ENCODE measurements around the gene CRNKL1.
"Not testable (repeated sequence)": the region's sequence is repeated elsewhere in the genome, so short reads cannot be mapped to it uniquely, and the experiment has no call there.

CRNKL1 gene

DNA sequence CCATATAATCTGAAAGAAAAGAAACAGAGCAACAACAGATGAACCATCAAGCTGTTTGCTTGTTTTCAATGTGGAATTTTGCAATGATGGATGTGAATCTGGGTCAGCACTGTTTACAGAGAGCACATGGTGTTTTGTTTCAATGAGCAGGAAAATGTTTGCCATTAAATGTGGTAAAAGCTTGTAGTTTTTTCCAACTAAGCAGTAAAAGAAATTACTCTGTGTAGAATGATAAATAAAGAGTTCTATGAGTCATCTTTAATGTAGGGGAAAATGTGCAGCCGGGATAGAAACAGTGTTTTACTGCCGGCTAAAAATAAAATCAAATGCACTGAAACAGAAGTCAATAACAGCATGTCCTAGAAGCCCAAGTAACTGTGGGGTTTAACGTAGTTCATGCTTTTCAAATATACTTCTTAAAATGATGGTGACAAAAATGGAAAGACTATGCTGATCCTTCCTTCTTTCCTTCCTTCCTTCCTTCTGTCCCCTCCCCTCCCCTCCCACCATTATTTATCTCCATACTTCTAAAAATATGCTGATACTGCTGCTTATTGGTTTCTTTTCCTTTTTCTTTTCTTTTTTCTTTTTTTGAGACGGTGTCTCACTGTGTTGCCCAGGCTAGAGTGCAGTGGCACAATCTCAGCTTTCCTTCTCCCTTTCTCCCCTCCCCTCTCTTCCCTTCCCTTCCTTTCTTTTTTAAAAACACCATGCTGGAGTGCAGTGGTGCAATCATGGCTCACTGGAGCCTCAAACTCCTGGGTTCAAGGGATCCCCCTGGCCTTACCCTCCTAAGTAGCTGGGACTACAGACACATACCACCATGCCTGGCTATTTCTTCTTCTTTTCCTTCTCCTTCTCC, 41.4 kb downstream of the CRNKL1 start:
- no peak for DNase-seq (ENCODE audit: low read depth in 2 of 2)

DNA sequence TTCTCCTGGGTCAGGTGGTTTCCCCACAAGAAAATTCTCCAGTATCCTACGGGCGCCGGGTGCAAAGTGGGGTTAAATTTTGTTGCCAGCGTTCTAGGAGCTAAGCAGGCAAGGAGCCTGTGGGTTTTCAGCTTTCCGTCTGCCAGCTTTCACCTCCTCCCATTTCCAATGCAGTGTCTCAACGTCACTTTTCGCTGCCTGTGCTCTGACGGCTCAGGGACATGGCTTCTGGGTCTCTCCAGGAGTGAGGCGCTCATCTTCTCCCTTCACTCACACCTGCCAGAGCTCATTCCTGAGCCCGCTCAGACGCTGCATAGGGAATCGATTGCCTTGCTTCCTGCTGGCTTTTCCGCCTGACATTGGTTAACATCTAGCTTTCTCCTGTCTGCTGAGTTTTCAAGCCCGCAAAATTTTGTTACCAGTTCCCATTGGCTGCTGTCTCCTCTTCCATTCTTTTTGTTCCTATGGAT, 42.4 kb downstream of the CRNKL1 start:
- no peak for DNase-seq (ENCODE audit: low read depth in 2 of 2)

DNA sequence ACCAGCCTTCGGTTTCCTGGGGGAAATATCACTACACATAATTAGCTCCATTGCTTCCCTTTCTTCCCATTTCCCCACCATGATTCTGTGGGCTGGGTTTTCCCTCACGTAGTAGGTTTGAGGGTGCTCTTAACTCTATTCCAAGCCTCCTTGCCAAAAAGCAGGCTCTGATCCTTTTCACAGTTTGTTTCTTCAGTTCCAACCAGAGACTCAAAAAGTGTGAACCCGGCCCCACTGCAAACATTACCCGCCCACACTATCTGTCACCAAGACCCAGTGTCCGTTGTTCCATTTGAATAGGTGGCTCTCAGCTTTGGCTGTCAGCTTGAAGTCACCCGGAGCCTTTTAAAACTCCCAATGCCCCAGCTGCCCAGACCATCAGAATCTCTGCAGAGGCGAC, 46.9 kb downstream of the CRNKL1 start:
- no peak for DNase-seq (ENCODE audit: low read depth in 2 of 2)

DNA sequence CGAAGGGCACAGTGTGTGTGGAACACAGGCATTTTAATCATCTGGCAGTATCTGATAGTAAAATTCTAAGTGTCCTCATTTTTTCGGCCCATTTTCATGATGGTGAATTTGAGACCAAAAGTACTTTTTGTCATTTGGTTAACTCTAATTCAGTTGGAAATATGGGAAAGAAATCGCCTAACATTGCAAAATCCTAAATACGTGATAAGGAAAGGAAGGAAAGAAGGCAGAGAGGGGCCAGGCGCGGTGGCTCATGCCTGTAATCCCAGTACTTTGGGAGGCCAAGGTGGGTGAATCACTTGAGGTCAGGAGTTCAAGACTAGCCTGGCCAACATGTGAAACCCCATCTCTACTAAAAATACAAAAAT, 48.3 kb downstream of the CRNKL1 start:
- DNase-seq (ENCODE audit: low read depth in 2 of 2): not testable (repeated sequence)

DNA sequence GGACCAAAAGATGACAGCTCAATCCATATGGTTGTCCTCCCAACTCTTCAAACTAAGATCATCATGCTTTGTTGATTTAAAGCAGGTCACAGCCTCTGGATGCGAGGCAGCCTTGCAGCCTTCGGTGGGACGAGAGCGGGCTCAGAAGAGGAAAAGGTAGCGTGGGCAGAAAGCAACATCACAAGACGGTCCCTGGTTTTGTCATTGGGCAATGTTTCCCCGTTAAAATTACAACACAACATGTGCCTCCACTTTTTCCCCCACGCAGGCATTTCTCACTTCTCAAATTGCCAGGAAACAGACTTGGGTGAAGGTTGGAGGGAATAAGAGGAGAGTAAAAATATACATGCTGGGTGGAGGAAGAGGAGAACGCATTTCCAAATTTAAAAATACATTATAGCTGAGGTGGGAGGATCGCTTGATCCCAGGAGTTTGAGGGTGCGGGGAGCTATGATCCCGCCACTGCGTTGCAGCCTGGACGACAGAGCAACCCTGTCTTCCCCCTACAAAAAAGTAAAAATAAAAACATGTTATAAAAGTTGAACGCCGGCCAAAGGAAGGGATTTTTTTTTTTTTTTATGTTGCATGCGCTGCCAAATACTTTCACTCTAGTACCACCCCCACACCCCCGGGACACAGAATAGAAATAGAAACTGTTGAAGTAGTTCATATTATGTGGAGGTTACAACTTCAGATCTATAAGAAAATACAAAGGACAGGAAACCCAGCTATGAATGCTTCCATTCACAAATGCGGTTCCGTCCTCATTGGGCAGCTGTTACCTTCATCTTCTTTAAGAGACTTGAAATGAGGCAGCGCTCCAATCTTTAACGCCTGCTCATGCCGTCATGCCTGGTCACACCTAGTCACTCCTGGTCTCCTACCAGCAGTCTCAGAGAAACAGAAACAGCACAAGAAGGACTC, 49.0 kb downstream of the CRNKL1 start:
- no peak for DNase-seq (ENCODE audit: low read depth in 2 of 2)

DNA sequence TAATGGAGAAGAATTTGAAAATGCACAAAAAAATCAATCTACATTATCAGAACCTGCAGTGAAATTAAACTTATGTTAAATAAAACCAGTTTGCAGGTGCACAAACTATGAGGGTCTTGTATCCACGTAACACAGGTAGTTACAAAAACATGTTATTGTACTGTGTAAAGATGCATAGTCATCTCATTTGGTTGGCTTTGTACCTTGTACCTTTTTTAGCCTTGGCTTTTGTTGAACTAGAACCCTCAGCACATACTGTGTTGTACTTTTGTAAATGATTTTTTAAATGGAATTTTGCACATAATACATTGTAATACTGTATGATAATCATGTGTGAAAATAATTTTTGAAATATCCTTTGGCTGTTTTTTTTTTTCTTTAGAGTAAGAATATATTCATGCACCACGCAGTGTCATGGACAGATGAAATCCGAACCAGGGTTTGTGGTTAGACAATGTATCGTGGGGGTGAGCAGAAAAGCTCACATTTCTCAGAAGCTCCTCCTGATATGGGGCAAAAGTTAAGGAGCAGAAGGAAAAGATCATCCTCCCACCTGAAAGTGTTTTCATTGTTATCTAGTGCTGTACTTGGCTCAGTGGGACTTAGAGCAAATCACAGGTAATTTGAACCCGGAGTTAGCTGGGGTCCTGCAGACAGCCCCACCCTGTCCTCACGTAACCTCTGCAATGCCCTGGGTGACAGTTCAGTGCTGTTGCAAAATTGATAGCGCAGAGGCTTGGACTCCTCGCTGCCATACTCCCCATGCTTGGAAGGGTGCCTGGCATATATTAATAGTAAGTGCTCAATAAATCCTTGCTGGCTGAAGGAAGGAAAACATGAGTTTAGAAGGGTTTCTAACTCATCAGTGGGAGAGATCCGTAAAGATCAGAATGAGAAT, 49.9 kb downstream of the CRNKL1 start:
- no peak for DNase-seq (ENCODE audit: low read depth in 2 of 2)

DNA sequence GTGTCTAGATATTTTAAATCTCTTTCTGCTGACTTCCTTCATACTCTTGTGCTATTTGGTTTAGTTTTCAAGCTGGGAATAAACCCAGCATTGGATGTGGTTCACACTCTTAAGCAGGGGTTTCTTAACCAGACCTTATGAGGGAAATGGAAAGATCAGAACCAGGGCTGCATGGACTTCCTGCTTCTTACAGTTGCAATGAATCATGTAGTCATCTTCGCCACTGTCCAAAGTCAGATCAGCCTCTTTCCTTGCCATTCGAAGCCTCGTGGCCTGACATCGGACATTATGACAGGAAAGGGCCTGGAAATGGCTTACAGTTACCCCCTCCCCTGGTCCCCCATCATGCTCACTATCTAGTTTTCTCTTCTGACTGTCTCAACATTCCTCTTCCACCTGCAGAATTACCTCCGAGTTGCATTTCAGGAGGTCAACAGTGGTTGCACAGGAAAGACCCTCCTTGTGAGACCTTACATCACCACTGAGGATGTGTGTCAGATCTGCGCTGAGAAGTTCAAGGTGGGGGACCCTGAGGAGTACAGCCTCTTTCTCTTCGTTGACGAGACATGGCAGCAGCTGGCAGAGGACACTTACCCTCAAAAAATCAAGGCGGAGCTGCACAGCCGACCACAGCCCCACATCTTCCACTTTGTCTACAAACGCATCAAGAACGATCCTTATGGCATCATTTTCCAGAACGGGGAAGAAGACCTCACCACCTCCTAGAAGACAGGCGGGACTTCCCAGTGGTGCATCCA, 51.9 kb downstream of the CRNKL1 start:
- DNase-seq (ENCODE audit: low read depth in 2 of 2): no peak

DNA sequence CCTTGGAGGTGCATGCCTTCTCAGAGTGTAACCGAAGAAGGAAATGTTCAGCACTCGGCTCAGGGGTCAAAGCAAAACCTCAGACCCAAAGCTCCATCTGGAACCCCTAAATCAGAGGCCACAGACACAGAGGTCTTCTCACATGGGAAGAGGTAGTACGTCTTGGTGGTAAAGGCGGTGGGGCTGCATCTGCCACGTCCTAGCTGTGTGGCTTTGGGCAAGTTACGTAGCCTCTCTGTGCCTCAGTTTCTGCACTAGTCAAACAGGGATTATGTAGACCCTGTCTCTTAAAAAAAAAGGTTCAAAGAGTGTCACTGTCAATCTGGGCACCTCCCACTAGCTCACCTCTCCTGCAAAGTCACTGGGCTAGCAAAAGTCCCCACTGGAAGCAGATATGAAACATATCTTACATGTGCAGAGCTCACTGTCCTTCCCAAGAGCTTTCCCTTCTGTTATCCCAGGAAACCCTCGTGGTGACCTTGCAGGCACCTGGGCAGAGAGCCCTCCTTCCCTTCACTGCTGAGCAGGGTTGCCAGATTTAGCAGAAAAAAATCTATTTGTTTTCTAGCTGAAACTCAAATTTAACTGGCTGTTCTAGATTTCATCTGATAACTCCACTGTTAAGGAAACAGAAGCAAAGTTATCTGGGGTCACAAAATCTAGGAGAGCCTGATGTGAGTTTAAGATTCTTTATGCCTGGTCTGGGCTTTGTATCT, 53.1 kb downstream of the CRNKL1 start:
- DNase-seq (ENCODE audit: low read depth in 2 of 2): no peak

DNA sequence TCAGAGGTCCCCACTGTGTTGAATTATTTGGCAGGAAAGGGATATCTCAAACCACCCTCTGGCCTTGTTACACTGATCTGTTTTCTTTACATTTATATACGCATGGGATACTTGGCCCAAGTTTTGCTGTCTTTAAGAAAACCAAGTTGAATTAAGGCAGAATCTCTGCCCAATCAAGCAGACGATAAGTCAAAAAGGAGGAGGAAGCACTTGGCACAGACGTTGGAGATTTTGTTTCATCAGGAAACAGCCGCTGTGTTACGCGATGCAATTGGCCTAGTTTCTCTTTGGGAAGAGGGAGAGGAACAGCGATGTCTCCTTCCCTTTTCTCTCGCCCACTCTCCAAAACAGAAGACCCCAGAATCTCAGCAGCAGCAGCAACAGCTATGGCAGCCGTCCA, 55.3 kb downstream of the CRNKL1 start:
- no peak for DNase-seq (ENCODE audit: low read depth in 2 of 2)

DNA sequence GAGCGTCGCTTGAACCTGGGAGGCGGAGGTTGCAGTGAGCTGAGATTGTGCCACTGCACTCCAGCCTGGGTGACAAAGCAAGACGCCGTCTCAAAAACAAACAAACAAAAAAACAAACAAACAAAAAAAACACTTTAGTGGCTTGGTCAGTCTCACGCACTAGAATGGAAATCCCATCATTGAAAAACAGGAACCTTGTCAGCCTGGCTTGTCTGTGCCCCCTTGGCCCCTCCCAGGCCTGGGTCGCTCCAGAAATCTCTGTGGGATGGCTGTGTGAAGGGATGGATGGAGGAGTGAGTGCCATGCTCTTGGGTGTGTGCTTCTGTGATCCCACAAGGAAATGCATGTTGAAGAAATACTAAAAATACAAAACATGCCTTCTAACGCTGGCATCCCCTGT, 56.0 kb downstream of the CRNKL1 start:
- DNase-seq (ENCODE audit: low read depth in 2 of 2): no peak

DNA sequence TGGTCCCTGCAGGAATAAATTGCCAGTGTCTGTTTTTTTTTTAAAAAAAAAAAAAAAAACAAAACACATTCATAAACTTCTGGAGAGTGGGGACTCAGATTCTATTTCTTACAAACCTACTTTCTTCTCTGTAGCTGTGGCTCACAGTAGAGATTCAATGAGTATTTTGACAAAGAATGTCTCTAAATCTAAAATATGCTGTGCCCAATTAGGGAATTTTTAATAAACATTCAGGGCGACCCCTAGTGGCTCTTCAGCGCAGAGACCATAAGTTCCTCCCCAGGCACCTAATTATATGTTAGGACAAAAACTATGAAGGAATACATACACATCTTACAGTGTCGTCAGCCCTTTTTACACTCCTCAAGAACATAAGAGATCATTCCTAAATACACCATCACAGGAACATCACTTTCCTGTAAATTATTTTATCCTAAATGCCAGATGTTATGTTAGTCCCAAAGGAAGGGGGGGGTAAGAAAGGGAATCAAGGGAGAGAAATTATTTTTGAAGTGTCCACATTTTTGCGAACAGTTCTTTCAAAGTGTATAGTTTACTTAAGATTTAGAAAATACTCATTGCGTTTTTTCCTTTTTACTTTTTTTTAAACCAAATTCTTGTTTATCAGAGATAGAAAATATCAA, 56.9 kb downstream of the CRNKL1 start:
- no peak for DNase-seq (ENCODE audit: low read depth in 2 of 2)

DNA sequence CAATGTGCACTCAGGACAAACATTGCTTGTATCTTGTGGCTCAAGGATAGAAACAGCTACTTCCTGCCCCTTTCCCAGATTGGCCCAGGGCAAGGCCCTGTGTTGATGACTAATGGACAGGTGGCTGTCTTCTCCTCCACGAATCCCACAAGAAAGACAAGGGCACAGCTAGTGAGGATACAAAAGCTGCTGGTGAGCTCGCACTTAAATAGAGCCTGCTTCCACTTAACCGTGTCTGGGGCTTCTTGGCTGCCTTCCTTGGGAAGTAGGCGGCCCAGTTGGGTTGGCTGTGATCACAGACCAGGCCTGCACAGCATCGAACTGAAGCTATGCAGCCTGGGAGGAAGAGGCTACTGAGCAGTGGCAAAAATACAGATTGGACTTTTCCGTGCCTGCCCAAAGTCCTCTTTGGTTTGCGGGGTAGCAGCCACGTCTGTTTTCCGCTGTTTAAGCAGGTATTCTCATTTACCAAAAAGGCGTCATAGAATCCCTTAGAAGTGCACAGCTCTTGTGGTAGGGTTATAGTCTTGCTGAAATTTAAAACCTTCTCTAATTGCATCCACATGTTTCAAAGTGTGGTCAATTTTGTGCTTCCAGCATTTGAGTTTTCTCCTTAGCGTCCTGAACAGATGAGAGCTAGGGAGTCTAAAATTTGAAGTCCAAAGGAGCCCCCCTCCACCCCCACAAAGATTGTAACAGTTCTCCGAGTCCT, 58.2 kb downstream of the CRNKL1 start:
- no peak for DNase-seq (ENCODE audit: low read depth in 2 of 2)

DNA sequence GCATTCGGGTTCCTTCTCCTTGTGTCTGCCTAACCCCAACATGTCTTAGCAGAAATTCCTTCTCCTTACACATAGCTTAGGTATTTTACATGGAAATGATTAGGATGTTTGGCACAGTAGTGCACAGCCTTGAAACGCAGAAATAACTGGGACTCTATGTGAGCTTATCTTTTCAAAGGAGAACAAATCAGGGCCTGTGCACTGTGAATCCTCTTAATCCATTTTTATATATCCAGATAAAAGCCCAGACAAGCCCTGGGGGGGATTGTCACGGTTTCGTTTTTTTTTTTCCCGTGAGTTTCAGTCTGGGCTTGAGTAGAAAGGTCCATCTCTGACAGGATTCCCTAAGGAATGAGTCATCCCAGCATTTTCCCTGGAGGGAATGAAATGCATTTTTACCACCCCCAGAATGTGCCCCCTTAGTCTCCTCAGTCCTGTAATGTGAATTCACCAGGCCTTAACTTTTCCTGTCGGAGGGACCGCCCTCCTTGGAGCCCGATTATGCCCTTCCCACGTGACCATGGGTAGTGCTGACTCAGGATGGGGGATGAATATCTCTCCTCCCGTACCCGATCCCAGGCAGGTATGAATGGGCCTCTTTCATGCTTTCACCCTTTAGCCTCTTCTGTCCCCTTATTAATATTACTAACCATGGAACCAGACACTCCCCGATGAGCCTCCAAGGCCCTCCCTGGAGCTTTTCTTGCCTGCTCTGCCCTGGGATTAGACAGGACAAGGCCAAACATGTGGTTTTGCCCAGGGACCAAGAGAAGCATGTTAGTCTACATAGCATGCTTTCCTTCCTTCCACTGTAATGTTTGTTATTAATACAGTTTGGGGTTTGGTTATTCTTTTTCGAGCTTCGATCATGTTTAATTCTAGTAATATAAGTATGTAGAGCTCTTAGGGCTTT, 59.0 kb downstream of the CRNKL1 start:
- no peak for DNase-seq (ENCODE audit: low read depth in 2 of 2)

DNA sequence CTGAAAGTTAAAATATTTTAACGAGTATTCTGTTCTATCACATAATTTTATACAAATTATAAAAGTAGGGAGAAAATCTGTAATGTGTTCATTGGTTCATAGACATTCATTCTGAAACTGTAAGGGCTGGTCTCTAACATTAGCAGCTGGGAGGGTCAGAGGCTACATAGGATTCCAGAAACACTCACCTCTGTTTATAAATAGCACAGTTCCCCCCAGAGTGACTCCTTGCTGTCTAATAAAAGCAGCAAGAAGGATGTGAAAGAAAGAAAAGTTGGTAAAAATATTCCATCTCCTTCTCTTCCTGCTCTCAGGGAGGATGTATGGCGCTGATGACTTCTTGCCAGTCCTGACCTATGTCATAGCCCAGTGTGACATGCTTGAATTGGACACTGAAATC, 60.4 kb downstream of the CRNKL1 start:
- DNase-seq (ENCODE audit: low read depth in 2 of 2): no peak

DNA sequence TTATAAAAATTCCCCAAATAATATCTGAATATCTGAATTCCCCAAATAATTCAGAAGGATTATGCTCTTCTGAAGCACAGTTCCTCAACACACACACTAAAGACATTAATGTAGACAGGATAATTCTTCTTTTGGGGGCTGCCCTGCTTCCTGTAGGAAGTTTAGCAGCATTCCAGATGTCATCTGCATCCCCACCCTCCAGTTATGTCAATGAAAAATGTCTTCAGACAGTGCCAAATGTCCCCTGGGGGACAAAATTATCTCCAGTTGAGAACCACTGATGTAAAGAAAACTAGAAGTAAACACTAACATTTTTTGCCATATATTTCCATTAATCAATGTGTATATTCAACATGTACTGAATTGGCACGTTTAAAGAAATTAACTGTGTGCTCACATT, 61.0 kb downstream of the CRNKL1 start:
- DNase-seq (ENCODE audit: low read depth in 2 of 2): no peak

DNA sequence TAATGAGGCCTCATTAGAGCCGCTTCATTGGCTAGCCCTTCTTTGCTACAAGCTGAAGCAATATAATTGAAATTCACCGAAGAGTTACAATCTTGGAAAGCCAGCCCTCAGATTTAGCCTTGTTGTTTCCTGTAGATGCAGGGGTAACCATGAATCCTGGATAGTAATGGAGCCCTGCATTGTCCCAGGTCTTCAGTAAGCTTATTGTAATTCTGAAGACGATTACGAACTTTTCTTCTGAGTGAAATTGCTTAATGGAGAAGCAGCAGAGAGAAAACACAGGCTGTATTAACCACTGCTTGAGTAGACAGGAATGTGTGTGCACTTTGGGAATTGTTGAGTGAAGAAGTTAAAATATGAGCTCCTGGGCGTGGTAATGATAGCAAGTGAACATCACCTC, 61.4 kb downstream of the CRNKL1 start:
- DNase-seq (ENCODE audit: low read depth in 2 of 2): no peak

DNA sequence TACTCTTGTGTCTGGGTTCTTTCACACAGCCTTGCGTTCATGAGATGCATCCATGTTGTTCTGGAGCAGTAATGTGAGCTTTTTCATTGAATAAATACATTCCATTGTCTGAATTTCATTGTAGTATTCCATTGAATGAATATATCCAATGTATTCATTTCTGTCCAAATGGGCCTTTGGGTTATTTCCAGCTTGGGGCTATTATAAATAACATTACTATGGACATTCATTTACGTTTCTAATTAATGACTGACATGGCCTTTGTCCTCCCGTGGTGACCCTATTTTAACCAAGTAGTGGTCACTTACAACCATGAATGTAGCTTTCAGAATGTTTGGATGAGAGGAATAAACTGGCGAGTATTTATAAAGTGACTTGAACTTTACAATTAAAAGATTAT, 65.2 kb downstream of the CRNKL1 start:
- DNase-seq (ENCODE audit: low read depth in 2 of 2): no peak

DNA sequence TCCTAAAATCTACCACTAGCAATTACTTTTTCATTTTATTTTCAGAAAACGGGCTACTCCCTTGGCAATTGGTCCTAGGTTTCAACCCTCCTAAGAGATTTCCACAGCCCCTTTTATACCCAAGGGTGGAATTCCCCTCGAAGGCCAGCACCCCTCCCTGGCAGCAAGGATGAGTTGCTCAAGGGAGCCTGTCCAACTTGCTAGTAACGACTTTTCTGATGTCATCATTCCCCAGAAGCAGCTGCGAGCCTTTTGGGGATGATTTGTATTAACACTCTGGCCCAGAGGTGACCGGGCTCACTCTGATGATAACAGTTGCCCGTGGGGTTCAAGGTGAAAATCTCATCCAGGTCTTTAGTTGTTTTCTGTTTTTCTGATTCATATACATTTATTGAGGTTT, 65.8 kb downstream of the CRNKL1 start:
- DNase-seq (ENCODE audit: low read depth in 2 of 2): no peak

Data from stimulated activated CD8-positive, alpha-beta memory T cell treated with anti-CD3 and anti-CD28 coated beads, Interleukin-15, amount 100 ng/mL, for 4 hours (primary cell).